ENCODE measurements around the gene MMP2. TPM values are rescaled to one million over a fixed set of nuclear protein-coding genes. Genes with fewer than 3 reads are reported as not detected.

The MMP2 gene
- total RNA-seq, 1 experiment from 2014 or later, result 311 TPM

- in situ Hi-C loops (cut with HindIII; ENCODE audit: low pct_unique_long_range_greater_than_20kb, low sequenced_read_pairs), result no loop called here
- Histone ChIP-seq H3K4me3 (ENCODE audit: low read depth in 2 of 2, low read length in 2 of 2) (no peak overlapping the region), H3K9me3 (ENCODE audit: control insufficient read depth, insufficient read depth, low read depth, low read length) (no peaks in the 10 kb centered on the region), H3K27ac (ENCODE audit: low read length) (no peak overlapping the region), H3K36me3 (ENCODE audit: control insufficient read depth, insufficient read depth, low read length) (no peaks in the 10 kb centered on the region), H3K27me3 (ENCODE audit: control insufficient read depth, insufficient read depth, low read length) (peaks cover 2% of the 10 kb centered on the region), H3K4me1 (ENCODE audit: control insufficient read depth, insufficient read depth, low read length) (no peaks in the 10 kb centered on the region)
- DNase-seq (ENCODE audit: low read depth, low spot score) (no peak), ATAC-seq (no peak)
- CTCF ChIA-PET, result no interaction called here
- intact Hi-C loops (cut with micrococcal nuclease; ENCODE audit: unreplicated experiment), result no loop called here
- TF ChIP-seq REST (IDR thresholded peaks at IDR 0.05; ENCODE audit: insufficient read depth in 1 of 2, low read depth in 2 of 2, low read length in 1 of 2) (no peak), SIN3A (IDR thresholded peaks at IDR 0.05; ENCODE audit: borderline replicate concordance, insufficient read depth, low read depth, low read length) (no peak), CTCF (IDR thresholded peaks at IDR 0.05) (no peak), POLR2AphosphoS5 (IDR thresholded peaks at IDR 0.05; ENCODE audit: low read depth, low read length) (no peak)
- POLR2A ChIA-PET, result no interaction called here
- BruUV-seq (replicated peaks), result no TSS peak
Measured at GRCh38 chr16:55433535-55433934, 45.5 kb upstream of the MMP2 start.

GRCh38 chr16:55434000-55434399, 45.0 kb upstream of the MMP2 start:
- POLR2A ChIA-PET, result no interaction called here
- intact Hi-C loops (cut with micrococcal nuclease; ENCODE audit: unreplicated experiment) (no loop called here), in situ Hi-C loops (cut with HindIII; ENCODE audit: low pct_unique_long_range_greater_than_20kb, low sequenced_read_pairs) (no loop called here)
- Histone ChIP-seq H3K27ac (ENCODE audit: low read length) (no peak overlapping the region), H3K36me3 (ENCODE audit: control insufficient read depth, insufficient read depth, low read length) (no peaks in the 10 kb centered on the region), H3K9me3 (ENCODE audit: control insufficient read depth, insufficient read depth, low read depth, low read length) (no peaks in the 10 kb centered on the region), H3K27me3 (ENCODE audit: control insufficient read depth, insufficient read depth, low read length) (peaks cover 2% of the 10 kb centered on the region), H3K4me1 (ENCODE audit: control insufficient read depth, insufficient read depth, low read length) (no peaks in the 10 kb centered on the region), H3K4me3 (ENCODE audit: low read depth in 2 of 2, low read length in 2 of 2) (no peak overlapping the region)
- ATAC-seq (no peak), DNase-seq (ENCODE audit: low read depth, low spot score) (no peak)
- CTCF ChIA-PET, result no interaction called here
- TF ChIP-seq CTCF (IDR thresholded peaks at IDR 0.05), result no peak
- no peak for TF ChIP-seq TCF7L2 (IDR thresholded peaks at IDR 0.05; ENCODE audit: low read depth, low read length)
- TF ChIP-seq REST (IDR thresholded peaks at IDR 0.05; ENCODE audit: insufficient read depth in 1 of 2, low read depth in 2 of 2, low read length in 1 of 2), result no peak
- TF ChIP-seq POLR2AphosphoS5 (IDR thresholded peaks at IDR 0.05; ENCODE audit: low read depth, low read length), result no peak
- no peak for TF ChIP-seq SIN3A (IDR thresholded peaks at IDR 0.05; ENCODE audit: borderline replicate concordance, insufficient read depth, low read depth, low read length)
- BruUV-seq (replicated peaks), result no TSS peak
